NCI-H446 (cell line): ENCODE results near the gene NOS1.

Experiments used
- DNase-seq, 2 experiments: peaks; one replicate each; lab custom pipeline; 2025; lab: John Stamatoyannopoulos, UW

Gene NOS1

DNA sequence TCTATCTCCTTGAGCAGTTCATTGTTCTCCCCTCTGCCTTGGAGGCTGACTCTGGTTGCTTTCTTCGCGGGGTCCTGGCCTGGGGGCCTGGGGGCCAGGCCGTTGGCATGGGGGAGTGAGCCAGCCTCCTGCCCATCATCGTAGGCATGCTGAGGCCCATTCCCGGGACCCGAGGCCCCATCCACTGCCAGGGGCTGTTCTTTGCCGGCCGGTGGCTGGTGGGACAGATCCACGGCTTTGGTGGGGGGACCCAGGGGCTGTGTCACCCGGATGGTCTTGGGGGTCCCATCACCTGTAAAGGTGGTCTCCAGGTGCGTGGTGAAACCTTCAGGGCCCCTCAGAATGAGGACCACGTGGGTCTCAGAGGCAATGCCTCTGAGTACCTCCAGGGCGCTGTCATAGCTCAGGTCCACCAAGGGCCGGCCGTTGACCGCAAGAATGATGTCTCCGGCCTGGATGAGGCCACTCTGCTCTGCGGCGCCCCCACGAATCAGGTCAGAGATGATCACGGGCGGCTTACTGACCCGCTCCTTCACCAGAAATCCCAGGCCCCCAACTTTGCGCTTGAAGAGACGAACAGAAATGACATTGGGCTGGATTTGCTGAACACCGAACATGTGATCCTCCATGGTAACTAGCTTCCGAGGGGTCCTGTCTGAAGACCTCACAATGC lies 30.8 kb downstream of the NOS1 start:
- no peak for DNase-seq

DNA sequence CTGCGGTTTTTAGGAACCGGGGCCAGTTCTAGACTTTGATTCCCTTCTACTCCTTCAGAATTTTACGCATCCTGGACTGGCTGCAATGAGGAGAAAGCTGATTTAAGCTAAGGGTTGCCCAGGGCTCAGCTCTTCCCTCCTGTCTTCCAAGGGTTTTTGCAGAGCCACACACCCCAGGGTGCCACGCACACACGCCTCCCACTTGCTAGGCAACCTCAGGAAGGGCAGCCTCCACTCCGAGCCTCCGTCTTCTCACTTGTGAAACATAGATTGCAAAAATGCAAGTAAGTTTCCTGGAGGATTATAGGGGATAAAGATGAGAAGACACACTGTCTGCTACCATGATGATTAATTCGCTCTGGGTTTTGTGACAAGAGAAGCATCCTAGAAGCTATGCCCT lies 31.7 kb downstream of the NOS1 start:
- DNase-seq = no peak

- no peak for DNase-seq
Measured at GRCh38 chr12:117328556-117329100, 32.8 kb downstream of the NOS1 start.

GRCh38 chr12:117322428-117322827 lies 39.0 kb downstream of the NOS1 start:
- DNase-seq = no peak

- no peak for DNase-seq
Measured at GRCh38 chr12:117321572-117321971, 39.9 kb downstream of the NOS1 start.

- no peak for DNase-seq
Measured at GRCh38 chr12:117318591-117318990, 42.8 kb downstream of the NOS1 start.

- no peak for DNase-seq
Measured at GRCh38 chr12:117316336-117316735, 45.1 kb downstream of the NOS1 start.

DNA sequence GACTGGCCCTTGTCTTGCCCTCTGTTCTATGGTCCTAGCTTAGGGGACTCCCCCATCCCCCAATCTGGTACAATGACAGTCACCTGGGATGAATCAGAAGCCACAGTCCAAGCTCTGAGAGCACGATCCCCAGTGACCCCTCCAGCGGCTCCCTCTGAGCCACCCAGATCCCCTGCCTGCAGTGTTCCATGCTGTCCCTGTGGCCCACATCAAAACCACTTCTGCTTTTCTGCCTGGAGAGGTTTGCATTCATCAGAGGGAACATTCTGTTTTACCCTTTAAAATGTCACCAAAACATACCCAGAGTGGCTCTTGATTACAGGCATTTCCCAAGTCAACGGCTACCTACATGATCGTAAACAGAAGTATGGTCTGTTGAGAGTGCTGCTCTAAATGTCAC lies 47.5 kb downstream of the NOS1 start:
- no peak for DNase-seq

DNA sequence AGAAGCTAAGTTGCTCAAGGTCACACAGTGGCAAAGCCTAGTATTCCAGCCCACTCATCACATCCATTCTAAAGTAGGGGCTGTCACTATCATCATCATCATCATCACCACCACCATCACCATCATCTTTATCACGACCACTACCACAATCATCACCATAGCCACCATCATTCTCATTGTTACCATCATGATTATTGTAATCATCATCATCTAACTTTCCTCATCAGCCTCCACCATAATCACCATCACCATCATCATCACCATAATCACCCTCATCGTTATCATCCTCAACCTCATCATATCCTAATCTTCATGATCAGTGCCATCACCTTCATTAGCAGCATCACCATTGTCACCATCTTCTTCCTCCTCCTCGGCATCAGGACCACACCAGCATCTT lies 48.7 kb downstream of the NOS1 start:
- no peak for DNase-seq

- DNase-seq = no peak
Measured at GRCh38 chr12:117309276-117309925, 52.0 kb downstream of the NOS1 start.

DNA sequence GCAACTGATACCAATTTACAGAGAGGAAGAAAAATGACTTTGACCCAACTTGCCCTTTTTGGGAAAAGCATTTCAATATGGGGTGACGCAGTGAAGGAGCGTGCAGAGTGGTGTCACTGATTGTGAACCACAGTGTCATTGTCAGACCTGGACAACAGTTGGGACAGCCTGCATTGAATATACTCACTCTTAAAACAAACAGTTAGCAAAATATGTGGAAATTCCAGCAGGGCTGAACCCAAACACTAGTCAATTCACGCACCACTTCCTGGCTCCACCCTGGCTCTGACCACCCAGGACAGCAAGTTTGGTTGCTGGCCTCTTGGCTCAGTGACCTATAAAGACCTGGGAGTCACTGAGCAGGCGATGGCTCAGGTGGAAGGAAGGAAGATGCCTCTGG lies 61.3 kb downstream of the NOS1 start:
- DNase-seq = no peak

GRCh38 chr12:117298648-117299225 lies 62.7 kb downstream of the NOS1 start:
- DNase-seq = no peak

GRCh38 chr12:117298191-117298590 lies 63.2 kb downstream of the NOS1 start:
- DNase-seq = no peak

DNA sequence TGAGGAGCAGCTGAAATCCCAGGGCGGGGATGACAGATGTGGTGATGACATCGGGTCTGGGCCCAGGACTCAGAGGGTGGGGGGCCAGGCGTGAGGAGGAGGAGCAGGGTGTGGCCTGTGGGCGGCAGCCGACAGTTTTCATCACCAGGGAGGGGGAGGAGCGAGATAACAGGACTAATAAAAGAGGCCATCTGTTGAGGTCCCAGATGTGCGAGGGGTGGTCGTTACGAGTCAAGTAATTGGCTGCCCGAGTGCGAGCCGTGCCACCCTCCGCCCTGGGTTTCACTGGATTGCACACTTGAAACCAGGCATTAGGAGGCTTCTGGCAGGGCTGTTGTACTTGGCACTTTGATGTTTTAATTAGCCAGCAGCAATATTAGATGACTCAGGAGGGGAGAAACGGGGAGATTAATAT lies 67.2 kb downstream of the NOS1 start:
- no peak for DNase-seq

DNA sequence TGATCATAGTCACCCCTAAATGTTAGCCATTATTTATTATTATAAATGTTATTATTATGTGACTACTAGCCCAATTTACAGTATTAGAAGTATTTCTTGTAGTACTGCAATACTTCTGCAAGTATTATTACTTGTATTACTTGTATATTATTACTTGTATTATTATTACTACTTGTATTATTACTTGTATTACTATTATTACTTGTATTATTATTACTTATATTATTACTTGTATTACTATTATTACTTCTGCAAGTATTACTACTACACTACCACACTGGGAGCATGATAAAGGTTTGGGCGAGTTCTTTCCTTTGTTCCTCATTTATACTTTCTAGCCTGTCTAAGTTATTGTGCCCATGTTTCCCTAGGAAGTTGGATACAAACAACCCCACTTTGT lies 67.9 kb downstream of the NOS1 start:
- DNase-seq = no peak

GRCh38 chr12:117292688-117293087 lies 68.7 kb downstream of the NOS1 start:
- no peak for DNase-seq

- no peak for DNase-seq
Measured at GRCh38 chr12:117284140-117284539, 77.3 kb downstream of the NOS1 start.

DNA sequence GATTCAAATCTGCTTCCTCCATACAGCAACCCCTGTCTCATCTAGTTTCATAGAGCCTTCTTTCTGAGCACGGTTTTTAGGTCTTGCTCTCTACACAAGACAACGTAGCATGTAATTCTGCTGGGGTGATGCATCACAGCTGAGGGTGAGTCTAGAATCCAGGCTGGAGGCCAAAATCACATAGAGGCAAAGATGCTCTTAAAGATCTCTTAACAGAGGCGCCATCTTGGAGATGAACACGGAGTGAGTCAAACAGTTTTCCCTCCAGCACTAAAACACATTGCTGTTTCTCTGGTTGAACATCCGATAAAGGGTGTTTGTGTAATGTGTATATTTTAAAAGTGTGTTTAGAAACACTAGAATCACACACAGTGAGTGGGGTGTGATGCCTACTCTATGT lies 78.9 kb downstream of the NOS1 start:
- DNase-seq = no peak

DNA sequence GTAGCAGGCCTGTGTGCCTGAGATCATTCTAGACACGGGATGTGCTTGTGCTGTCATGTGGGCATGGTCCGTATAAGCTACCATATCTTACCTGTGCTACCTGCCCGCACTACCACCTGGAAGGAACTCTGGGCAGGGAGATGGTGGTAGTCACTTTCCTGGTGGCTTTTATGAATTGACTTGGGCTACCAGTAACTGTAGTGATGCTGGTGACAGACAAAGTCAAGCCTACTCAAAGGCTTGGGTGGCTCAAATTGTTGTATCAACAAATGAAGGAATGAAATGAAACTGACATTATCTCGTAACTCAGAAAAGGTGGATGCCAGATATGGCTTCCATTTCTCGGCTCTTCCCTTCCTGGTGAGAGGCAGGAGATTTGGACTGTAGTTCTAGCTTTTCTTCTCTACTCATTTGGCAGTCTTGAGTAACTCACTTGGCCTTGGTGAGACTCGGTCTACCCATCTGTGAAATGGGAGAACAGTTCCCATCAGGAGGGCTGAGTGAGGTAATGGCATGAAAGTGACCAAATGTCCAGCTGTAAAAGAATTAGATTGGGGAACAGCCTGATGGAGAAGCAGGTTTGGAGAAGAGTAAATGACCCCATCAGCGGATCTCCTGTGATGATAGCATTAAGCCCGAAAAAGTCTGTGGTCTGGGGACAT lies 81.3 kb downstream of the NOS1 start:
- DNase-seq = no peak

- DNase-seq = no peak
Measured at GRCh38 chr12:117279606-117280005, 81.8 kb downstream of the NOS1 start.

DNA sequence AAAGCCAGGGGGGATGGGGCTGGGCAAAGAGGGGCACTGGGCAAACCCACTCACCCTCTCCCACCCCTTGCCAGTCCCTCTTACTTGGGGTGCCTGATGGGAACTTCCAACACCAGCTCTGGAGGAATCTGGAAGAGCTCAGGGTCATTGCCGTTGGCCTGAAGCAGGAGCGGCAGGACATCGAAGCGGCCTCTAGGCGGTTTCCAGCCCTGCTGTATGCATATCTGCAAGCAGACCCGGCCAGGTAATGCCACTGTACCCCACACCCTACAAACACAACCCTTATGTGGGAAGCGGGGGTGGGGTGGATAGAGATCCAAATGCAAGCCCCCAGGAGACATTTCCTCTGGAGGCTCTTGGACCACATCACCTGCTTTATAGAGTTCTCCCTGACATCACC lies 83.6 kb downstream of the NOS1 start:
- no peak for DNase-seq

- no peak for DNase-seq
Measured at GRCh38 chr12:117273091-117273490, 88.3 kb downstream of the NOS1 start.

DNA sequence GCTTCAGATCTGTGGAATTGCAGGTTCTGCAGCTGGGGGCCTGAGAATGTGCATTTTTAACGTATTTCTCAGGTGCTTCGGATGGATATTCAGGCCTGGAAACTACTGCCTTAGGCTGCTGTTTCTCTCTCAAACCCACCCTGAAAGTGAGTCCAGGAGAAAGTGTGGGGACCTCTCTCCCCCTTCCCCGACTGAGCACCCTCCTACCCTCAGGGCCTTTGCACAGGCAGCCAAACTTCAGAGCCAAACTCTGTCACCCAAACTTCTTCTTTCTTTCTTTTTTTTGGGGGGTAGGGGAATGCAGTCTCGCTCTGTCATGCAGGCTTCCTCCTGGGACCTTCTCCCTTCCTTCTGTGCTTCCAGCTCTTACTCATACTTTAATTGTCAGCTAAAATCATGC lies 88.7 kb downstream of the NOS1 start:
- no peak for DNase-seq
